LoVo (cell line): ENCODE data around the gene CDH3.
A peak's percentile ranks its signal among the peaks of the same experiment; 100 is the strongest.

Experiments used
- DNase-seq: peaks from one replicate; pipeline ENCODE4 v3.0.0-alpha.2; 2016; ENCODE audit warnings: low spot score

The CDH3 gene

GRCh38 chr16:68737730-68738629 lies 92.9 kb downstream of the CDH3 start:
- peak; percentile 65 for DNase-seq

GRCh38 chr16:68739964-68740627 lies 95.0 kb downstream of the CDH3 start:
- no peak for DNase-seq

- DNase-seq = no peak
These were observed 95.7 kb downstream of the CDH3 start for GRCh38 chr16:68740628-68741346.

DNA sequence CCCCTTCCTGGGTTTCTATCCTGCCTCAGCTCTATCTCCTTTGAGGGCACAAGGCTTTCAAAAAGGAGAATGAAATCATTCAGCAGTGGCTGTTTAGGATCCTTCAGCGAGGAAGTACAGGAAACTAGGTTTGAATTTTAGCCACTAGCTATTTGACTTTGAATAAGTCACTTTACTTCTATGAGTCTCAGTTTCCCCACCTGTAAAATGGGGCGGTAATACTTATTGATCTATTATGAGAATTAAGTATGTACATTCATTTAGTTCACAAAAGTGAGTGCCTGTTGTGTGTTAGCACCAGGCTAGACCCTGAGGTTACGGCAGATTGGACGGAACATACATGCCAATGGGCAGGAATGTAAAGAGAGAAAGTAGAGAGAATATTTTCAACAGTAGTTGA lies 98.6 kb downstream of the CDH3 start:
- no peak for DNase-seq

DNA sequence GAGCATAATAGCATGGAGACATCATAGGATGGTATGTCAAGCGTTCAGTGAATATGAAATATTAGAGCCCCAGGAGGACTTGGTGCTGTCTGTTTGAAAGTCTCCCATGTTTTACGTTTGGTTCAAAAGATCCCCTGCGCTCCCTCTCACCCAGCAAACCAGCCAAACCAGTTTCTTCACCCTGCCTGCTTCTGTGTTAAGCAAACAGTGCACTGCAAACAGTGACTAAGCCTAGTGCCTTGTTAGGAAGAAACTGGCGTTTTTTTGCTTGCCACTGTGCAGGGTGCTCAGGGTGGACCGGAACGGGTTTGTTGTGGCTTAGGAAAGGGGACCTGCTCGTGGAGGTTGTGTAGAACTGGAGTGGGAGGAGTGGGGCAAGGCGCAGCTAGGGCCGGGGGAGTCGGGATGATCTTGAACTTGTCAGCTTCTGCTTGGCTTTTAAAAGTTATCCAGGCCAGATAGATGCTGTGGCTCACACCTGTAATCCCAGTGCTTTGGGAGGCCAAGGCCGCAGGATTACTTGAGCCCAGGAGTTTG lies 99.7 kb downstream of the CDH3 start:
- peak; percentile 83 for DNase-seq

DNA sequence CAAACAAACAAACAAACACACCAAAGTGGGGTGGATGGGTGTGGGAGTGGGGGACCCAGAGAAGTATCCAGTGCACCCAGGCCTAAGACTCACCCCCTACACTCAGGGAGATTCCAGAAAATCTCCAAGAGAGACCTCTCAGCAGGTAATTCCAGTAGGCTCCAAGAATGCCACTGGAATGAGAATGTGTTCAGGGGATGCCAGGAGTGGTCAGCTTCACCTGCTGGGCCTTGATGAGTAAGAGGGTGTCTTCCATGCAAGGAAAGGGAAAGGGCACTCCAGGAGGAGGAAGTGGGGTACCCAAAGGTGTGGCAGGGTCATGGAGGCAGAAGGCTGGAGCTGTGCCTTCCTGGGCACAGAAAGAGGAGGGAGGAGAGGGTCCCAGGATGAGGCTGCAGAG lies 101.8 kb downstream of the CDH3 start:
- DNase-seq = no peak

- no peak for DNase-seq
These were observed 104.3 kb downstream of the CDH3 start for GRCh38 chr16:68749432-68749831.
